Measurements from ENCODE around the gene ZNRF1. TPM values are rescaled to one million over a fixed set of nuclear protein-coding genes. Genes with fewer than 3 reads are reported as not detected.
A peak's percentile ranks its signal among the peaks of the same experiment; 100 is the strongest.

ZNRF1 gene
- polyA plus RNA-seq, 2 of the 4 experiments (the other 2 are of a cell fraction), result 18.6 to 22.6 TPM

DNA sequence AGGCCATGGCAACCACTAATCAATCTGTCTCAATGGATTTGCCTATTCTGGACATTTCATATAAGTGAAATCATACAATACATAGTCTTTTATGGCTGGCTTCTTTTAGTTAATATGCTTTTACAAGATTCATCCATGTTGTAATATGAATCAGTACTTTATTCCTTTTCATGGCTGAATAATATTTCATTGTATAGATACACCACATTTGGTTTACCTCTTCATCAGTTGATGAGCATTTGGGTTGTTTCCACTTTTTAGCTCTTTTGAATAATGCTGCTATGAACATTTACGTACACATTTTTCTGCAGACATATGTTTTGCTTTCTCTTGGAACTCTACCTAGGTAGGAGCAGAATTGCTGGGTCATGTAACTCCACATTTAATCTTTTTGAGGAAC lies 2.8 kb upstream of the ZNRF1 start:
- Histone ChIP-seq H3K4me1 (peaks cover 15% of the 10 kb centered on the region), H3K27ac (no peak overlapping the region), H3K9me3 (no peaks in the 10 kb centered on the region), H3K4me2 (no peak overlapping the region), H3K4me3 (no peak overlapping the region)
- no peak for DNase-seq (ENCODE audit: low read depth in 1 of 2, low spot score in 1 of 2)
- TF ChIP-seq KDM1A (IDR thresholded peaks at IDR 0.05; ENCODE audit: low read depth) (no peak), HOXB13 (CRISPR knock-in tag; IDR thresholded peaks at IDR 0.05; ENCODE audit: low read depth) (no peak), ESRRA (IDR thresholded peaks at IDR 0.05; ENCODE audit: borderline replicate concordance, low read length) (no peak), JUNB (IDR thresholded peaks at IDR 0.05) (no peak)
- TF ChIP-seq, protein P1, sequence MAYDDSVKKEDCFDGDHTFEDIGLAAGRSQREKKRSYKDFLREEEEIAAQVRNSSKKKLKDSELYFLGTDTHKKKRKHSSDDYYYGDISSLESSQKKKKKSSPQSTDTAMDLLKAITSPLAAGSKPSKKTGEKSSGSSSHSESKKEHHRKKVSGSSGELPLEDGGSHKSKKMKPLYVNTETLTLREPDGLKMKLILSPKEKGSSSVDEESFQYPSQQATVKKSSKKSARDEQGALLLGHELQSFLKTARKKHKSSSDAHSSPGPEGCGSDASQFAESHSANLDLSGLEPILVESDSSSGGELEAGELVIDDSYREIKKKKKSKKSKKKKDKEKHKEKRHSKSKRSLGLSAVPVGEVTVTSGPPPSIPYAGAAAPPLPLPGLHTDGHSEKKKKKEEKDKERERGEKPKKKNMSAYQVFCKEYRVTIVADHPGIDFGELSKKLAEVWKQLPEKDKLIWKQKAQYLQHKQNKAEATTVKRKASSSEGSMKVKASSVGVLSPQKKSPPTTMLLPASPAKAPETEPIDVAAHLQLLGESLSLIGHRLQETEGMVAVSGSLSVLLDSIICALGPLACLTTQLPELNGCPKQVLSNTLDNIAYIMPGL (CRISPR knock-in tag; IDR thresholded peaks at IDR 0.05; ENCODE audit: borderline replicate concordance), result no peak
- TF ChIP-seq, protein P2, sequence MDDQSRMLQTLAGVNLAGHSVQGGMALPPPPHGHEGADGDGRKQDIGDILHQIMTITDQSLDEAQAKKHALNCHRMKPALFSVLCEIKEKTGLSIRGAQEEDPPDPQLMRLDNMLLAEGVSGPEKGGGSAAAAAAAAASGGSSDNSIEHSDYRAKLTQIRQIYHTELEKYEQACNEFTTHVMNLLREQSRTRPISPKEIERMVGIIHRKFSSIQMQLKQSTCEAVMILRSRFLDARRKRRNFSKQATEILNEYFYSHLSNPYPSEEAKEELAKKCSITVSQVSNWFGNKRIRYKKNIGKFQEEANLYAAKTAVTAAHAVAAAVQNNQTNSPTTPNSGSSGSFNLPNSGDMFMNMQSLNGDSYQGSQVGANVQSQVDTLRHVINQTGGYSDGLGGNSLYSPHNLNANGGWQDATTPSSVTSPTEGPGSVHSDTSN (IDR thresholded peaks at IDR 0.05), result no peak
- no peak for FAIRE-seq
- 88% methylated on average over 1 of the region's 1 CpG for WGBS (ENCODE audit: missing lambda C conversion rate)
- POLR2A ChIA-PET, result no interaction called here
- ATAC-seq, result no peak
- CTCF ChIA-PET, result interaction anchor here (0.6 to 9.2 kb wide), 6 partner anchors 9 to 453 kb away, joined by 3 to 252 read pairs (median 4); partner anchors contain the start of genes LDHD and WDR59

DNA sequence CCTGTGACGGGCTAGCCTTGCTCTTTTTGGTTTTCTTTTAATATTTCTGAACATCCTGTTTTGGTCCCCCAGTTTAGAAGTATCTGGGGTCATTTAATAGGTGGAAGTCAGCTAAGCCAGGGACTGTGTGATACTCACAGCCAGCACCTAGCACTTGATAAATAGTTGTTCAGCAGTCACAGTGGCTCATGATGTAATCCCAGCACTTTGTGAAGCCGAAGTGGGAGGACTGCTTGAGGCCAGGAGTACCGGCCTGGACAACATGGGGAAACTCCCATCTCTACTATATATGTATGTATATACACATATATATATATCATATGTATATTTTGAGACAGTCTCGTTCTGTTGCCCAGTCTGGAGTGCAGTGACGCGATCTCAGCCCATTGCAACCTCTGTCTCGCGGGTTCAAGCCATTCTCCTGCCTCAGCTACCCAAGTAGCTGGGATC lies 1.8 kb upstream of the ZNRF1 start:
- H3K9me3 ChIP-seq, result no peaks in the 10 kb centered on the region
- no peak overlapping the region for H3K4me2 ChIP-seq
- ChIA-PET POLR2A (no interaction called here), CTCF (interaction anchor here (0.6 to 9.2 kb wide), 10 partner anchors 10 to 180 kb away, joined by 3 to 252 read pairs (median 6); partner anchors contain the start of genes LDHD and WDR59)
- FAIRE-seq (no peak), DNase-seq (ENCODE audit: low read depth in 1 of 2, low spot score in 1 of 2) (no peak), ATAC-seq (no peak)
- H3K4me1 ChIP-seq, result peaks cover 21% of the 10 kb centered on the region
- no peak overlapping the region for H3K4me3 ChIP-seq
- 89% methylated on average over 8 of the region's 8 CpGs for WGBS (ENCODE audit: missing lambda C conversion rate)
- no peak overlapping the region for H3K27ac ChIP-seq
- TF ChIP-seq RNF2 (IDR thresholded peaks at IDR 0.05; ENCODE audit: borderline replicate concordance, low read depth) (no peak), CEBPB (IDR thresholded peaks at IDR 0.05) (no peak), TP53 (CRISPR knock-in tag; IDR thresholded peaks at IDR 0.05) (no peak), FOSL2 (IDR thresholded peaks at IDR 0.05) (no peak), FOSL2 (CRISPR knock-in tag; IDR thresholded peaks at IDR 0.05) (no peak)

DNA sequence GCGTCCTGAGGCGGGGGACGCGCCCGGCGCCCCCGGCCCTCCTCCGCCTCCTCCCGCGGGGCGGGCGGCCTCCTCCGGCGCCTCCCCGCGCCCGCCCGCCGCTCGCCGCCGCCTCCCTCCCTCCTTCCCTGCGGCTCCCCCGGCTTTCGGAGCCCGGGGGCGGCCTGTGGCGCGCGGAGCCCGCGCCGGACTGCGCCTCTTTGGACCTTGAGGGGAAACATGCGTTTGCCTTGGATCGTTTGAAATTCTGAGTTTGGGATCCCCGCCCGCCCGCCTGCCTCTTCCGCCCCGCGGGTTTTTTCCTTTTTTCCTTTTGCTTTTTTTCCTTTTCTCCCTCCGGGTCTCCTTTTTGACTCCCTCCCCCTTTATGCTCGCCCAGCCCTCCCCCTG lies 390 bp downstream of the ZNRF1 start:
- no peaks in the 10 kb centered on the region for H3K9me3 ChIP-seq
- H3K4me2 ChIP-seq, result peak overlapping the region; percentile 69
- ATAC-seq (peak; percentile 3 to 62; a peak in 4 of 6 replicates), DNase-seq (ENCODE audit: low read depth in 1 of 2, low spot score in 1 of 2) (no peak), FAIRE-seq (no peak)
- peak overlapping the region; percentile 80 for H3K4me3 ChIP-seq
- ChIA-PET POLR2A (interaction anchor here (1.5 to 2.4 kb wide), 3 partner anchors 14 to 112 kb away, joined by 6 to 14 read pairs (median 14); partner anchors contain the start of gene WDR59), CTCF (interaction anchor here (1.0 to 9.2 kb wide), 13 partner anchors 11 to 146 kb away, joined by 3 to 252 read pairs (median 8); partner anchors contain the start of gene LDHD)
- H3K27ac ChIP-seq, result peak overlapping the region; percentile 92 to 98
- WGBS (ENCODE audit: missing lambda C conversion rate), result 1% methylated on average over 21 of the region's 44 CpGs
- peaks cover 21% of the 10 kb centered on the region for H3K4me1 ChIP-seq
- TF ChIP-seq PHF8 (IDR thresholded peaks at IDR 0.05; ENCODE audit: borderline replicate concordance, low read depth) (0 out of 2 replicates have a peak, but pooled peaks have one; percentile 19), TP53 (CRISPR knock-in tag; IDR thresholded peaks at IDR 0.05) (no peak)
- TF ChIP-seq, protein P3, sequence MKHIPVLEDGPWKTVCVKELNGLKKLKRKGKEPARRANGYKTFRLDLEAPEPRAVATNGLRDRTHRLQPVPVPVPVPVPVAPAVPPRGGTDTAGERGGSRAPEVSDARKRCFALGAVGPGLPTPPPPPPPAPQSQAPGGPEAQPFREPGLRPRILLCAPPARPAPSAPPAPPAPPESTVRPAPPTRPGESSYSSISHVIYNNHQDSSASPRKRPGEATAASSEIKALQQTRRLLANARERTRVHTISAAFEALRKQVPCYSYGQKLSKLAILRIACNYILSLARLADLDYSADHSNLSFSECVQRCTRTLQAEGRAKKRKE (CRISPR knock-in tag; IDR thresholded peaks at IDR 0.05; ENCODE audit: low read depth), result no peak

All from A549 (cell line).